Gastrocnemius medialis (tissue), 4 donors: ENCODE results near the gene SCTR. TPM values are rescaled to one million over a fixed set of nuclear protein-coding genes. Genes with fewer than 3 reads are reported as not detected.
A peak's percentile ranks its signal among the peaks of the same experiment; 100 is the strongest.

Source experiments
- ATAC-seq, 2 donors: fragments of 150-250 bp; one replicate each; pipeline ENCODE4 v1.9.1; 2016
- DNase-seq, 2 donors: peaks; one replicate each; pipeline ENCODE4 v3.0.0-alpha.2; 2019
- H3K27ac ChIP-seq, 4 donors: fragments of 200-600 bp; sonication (generic); 1 replicate in 1 of 4; 2 replicates in 3 of 4; pipeline ENCODE4 v1.5.1; 2016 to 2018; ENCODE audit warnings: mild to moderate bottlenecking in 2 of 4, moderate library complexity in 1 of 4
- H3K27me3 ChIP-seq, 3 donors: fragments of 200-600 bp; sonication (generic) in 2 of 3; 1 replicate in 1 of 3; 2 replicates in 2 of 3; pipeline versions ENCODE4 v1.5.1 to v1.6.0; 2016 to 2019; ENCODE audit warnings: mild to moderate bottlenecking in 1 of 3, moderate library complexity in 1 of 3
- H3K36me3 ChIP-seq, 2 donors: fragments of 200-600 bp; sonication (generic) in 1 of 2; one replicate each; pipeline ENCODE4 v1.5.1; 2017 to 2018
- H3K4me1 ChIP-seq, 2 donors: fragments of 200-600 bp; sonication (generic) in 1 of 2; one replicate each; pipeline ENCODE4 v1.5.1; 2016 to 2017; ENCODE audit warnings: mild to moderate bottlenecking in 2 of 2
- H3K4me3 ChIP-seq, 4 donors: fragments of 200-600 bp; sonication (generic) in 3 of 4; 1 replicate in 1 of 4; 2 replicates in 3 of 4; pipeline ENCODE4 v1.5.1; 2016 to 2019; ENCODE audit warnings: mild to moderate bottlenecking in 2 of 4
- H3K9me3 ChIP-seq, 3 donors: fragments of 200-600 bp; sonication (generic) in 2 of 3; 1 replicate in 1 of 3; 2 replicates in 2 of 3; pipeline ENCODE4 v1.5.1; 2016 to 2019
- CTCF ChIP-seq, 5 experiments: fragments of 450-650 bp in 3 of 5; fragments of 200-600 bp in 2 of 5; sonication (generic) in 2 of 5; IDR thresholded peaks in 4 of 5; conservative IDR thresholded peaks in 1 of 5; 1 replicate in 4 of 5; 2 replicates in 1 of 5; pipeline ENCODE4 v1.5.1; 2016 to 2019; ENCODE audit warnings: antibody characterized with exemption in 5 of 5, mild to moderate bottlenecking in 3 of 5, moderate library complexity in 3 of 5
- POLR2A ChIP-seq, 2 donors: fragments of 450-650 bp; IDR thresholded peaks; one replicate each; pipeline ENCODE4 v1.6.1; 2017; ENCODE audit warnings: antibody characterized with exemption in 2 of 2, mild to moderate bottlenecking in 2 of 2, moderate library complexity in 2 of 2
- in situ Hi-C, 4 donors: fragments of 200-750 bp; cut with MboI; loops; one replicate each; pipeline versions ENCODE4 v1.15.0 to v1.8.0; 2017; ENCODE audit warnings: low sequenced_read_pairs in 4 of 4
- intact Hi-C: fragments of 100-400 bp; cut with DNase I; formaldehyde crosslinking; loops from one replicate; pipeline ENCODE4 v1.15.1; 2023; ENCODE audit warnings: low total_unique reads
- total RNA-seq, 4 donors: library from RNA; depleted of rRNA; stranded (reverse); fragments of >200 nt; gene quantifications; one replicate each; pipeline versions ENCODE4 v1.1.0 to v1.2.3, GENCODE V29; 2016

The SCTR gene
- total RNA-seq, 4 donors from 2014 or later: not detected

DNA sequence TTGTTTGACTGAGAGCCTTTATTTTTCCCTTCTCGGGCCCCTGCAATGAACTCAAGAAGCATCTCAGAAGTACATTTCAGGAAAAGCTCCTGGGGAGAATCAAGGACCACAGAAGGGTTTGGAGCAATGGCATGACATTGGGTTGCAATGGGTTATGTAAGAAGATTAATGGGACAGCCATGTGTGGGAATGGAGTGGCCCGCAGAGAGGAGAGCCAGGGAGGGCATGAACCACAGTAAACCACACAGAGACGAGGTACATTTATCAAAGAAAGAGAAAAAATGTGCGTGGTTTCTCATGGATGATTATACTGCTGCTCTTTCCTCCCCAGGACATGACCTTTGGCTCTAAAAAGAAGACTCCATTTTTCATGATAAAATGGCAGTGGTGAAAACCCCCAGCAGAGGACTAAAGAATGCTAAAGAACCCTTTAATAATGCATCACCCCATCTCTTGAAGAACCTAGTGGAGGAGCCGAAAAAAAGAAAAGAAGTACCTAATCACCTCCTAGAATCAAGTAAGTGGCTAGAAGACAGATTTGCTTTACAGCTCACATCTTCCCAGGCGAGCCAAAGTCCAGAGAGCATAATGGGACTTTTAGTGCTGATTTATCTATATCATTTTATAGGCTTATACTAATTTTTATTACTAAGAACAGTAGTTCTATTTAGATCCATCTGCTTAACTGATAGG lies 21.6 kb upstream of the SCTR start:
- intact Hi-C loops (no loop called here), in situ Hi-C loops (no loop called here)

DNA sequence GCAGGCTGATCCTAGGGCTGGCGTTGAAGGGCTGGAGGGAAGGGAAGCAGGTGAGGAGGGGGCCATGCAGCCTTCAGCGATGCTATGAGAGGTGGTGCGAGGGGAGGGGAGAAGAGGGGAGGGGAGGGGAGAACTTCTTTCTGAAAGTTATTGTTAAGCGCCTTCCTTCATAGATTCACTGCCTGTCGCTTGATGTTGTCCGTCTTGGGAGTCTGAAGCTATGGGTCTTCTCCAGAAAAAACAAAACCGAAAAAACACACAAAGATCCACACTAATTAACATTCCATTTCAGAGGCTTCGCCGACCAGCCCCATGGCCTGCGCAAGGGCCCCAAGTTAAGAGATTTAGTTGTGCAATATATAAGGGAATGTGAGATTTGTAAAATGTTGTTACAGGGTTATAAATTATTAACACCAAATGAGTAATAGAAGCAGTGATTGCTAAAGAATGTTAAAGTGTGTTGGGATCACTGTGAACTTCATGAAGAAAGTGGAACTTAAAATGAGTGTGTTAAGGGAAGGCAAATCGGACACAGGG lies 20.7 kb upstream of the SCTR start:
- no peak overlapping the region for H3K27ac ChIP-seq
- peak overlapping the region; percentile 51 to 70 (median 60) for H3K4me3 ChIP-seq
- TF ChIP-seq POLR2A (IDR thresholded peaks at IDR 0.05) (no peak), CTCF (IDR thresholded peaks at IDR 0.05 in 4 of 5, conservative IDR thresholded peaks at IDR 0.05 in 1 of 5) (no peak)
- intact Hi-C loops: no loop called here
- DNase-seq (no peak), ATAC-seq (no peak)
- H3K9me3 ChIP-seq: no peaks in the 10 kb centered on the region
- no peaks in the 10 kb centered on the region for H3K36me3 ChIP-seq
- no peaks in the 10 kb centered on the region for H3K27me3 ChIP-seq
- in situ Hi-C loops: no loop called here
- H3K4me1 ChIP-seq: peaks cover 17 to 23% of the 10 kb centered on the region in 2 donors

More for the DNA sequence above, 21.6 kb upstream of the SCTR start:
- no peaks in the 10 kb centered on the region for H3K36me3 ChIP-seq
- H3K27ac ChIP-seq: no peak overlapping the region
- no peak for ATAC-seq
- DNase-seq: no peak
- peaks cover 17 to 23% of the 10 kb centered on the region in 2 donors for H3K4me1 ChIP-seq
- H3K9me3 ChIP-seq: no peaks in the 10 kb centered on the region
- TF ChIP-seq CTCF (IDR thresholded peaks at IDR 0.05 in 4 of 5, conservative IDR thresholded peaks at IDR 0.05 in 1 of 5): no peak
- no peak for TF ChIP-seq POLR2A (IDR thresholded peaks at IDR 0.05)
- no peak overlapping the region for H3K4me3 ChIP-seq
- no peaks in the 10 kb centered on the region for H3K27me3 ChIP-seq

- no peak for TF ChIP-seq CTCF (IDR thresholded peaks at IDR 0.05 in 4 of 5, conservative IDR thresholded peaks at IDR 0.05 in 1 of 5)
- in situ Hi-C loops: no loop called here
- intact Hi-C loops: no loop called here
- DNase-seq: peak; percentile 23 to 61
- Histone ChIP-seq H3K27ac (no peak within 1 kb of the TSS), H3K27me3 (no peaks in the 10 kb centered on the region), H3K9me3 (no peaks in the 10 kb centered on the region), H3K4me1 (peaks cover 12 to 17% of the 10 kb centered on the region in 2 donors), H3K36me3 (no peaks in the 10 kb centered on the region), H3K4me3 (peak within 1 kb of the TSS; percentile 51 to 70 (median 60))
- ATAC-seq: peak; percentile 89 to 96
Measured at GRCh38 chr2:119544075-119544938, 20.0 kb upstream of the SCTR start, which contains the start of gene CFAP221. TSS of gene CFAP221 (plus strand) at chr2:119544449. CDS start at chr2:119546132, 1,683 bp downstream.

GRCh38 chr2:119541476-119541875 lies 17.2 kb upstream of the SCTR start:
- intact Hi-C loops: no loop called here
- no peaks in the 10 kb centered on the region for H3K9me3 ChIP-seq
- no peak for DNase-seq
- H3K27ac ChIP-seq: no peak overlapping the region
- peaks cover 0 to 8% of the 10 kb centered on the region in 2 donors for H3K4me1 ChIP-seq
- in situ Hi-C loops: no loop called here
- H3K4me3 ChIP-seq: no peak overlapping the region
- no peaks in the 10 kb centered on the region for H3K36me3 ChIP-seq
- no peaks in the 10 kb centered on the region for H3K27me3 ChIP-seq
- ATAC-seq: no peak
- TF ChIP-seq CTCF (IDR thresholded peaks at IDR 0.05 in 4 of 5, conservative IDR thresholded peaks at IDR 0.05 in 1 of 5): no peak
- no peak for TF ChIP-seq POLR2A (IDR thresholded peaks at IDR 0.05)
